GM19351 (cell line): ENCODE results near the gene STIMATE.

Source experiments
- ATAC-seq: cut with Tn5 transposase; IDR thresholded peaks from one replicate; pipeline ENCODE4 v1.9.1; 2021; ENCODE audit warnings: mild to moderate bottlenecking, moderate library complexity; ENCODE audit not compliant: unreplicated experiment

The STIMATE gene

GRCh38 chr3:52897130-52898122 lies at the start of gene STIMATE:
Gene STIMATE (minus strand): TSS chr3:52897548. CDS start chr3:52897450, 98 bp downstream.
- ATAC-seq = peak; percentile 94

GRCh38 chr3:52939600-52939999 lies 42.3 kb upstream of the STIMATE start:
- no peak for ATAC-seq

GRCh38 chr3:52934630-52935530 lies 37.5 kb upstream of the STIMATE start:
- ATAC-seq = peak; percentile 69

GRCh38 chr3:52931889-52932288 lies 34.5 kb upstream of the STIMATE start:
- no peak for ATAC-seq

GRCh38 chr3:52931328-52931727 lies 34.0 kb upstream of the STIMATE start:
- no peak for ATAC-seq

GRCh38 chr3:52930748-52931147 lies 33.4 kb upstream of the STIMATE start:
- no peak for ATAC-seq

GRCh38 chr3:52926554-52926953 lies 29.2 kb upstream of the STIMATE start:
- no peak for ATAC-seq

GRCh38 chr3:52925405-52926313 lies 28.3 kb upstream of the STIMATE start:
- no peak for ATAC-seq

- no peak for ATAC-seq
Measured at GRCh38 chr3:52923963-52924362, 26.6 kb upstream of the STIMATE start.

GRCh38 chr3:52920841-52921240 lies 23.5 kb upstream of the STIMATE start:
- no peak for ATAC-seq

- ATAC-seq = no peak
Measured at GRCh38 chr3:52917044-52917443, 19.7 kb upstream of the STIMATE start.

- no peak for ATAC-seq
Measured at GRCh38 chr3:52915294-52915693, 17.9 kb upstream of the STIMATE start.

- ATAC-seq = no peak
Measured at GRCh38 chr3:52912885-52913731, 15.8 kb upstream of the STIMATE start.

GRCh38 chr3:52910823-52911222 lies 13.5 kb upstream of the STIMATE start:
- no peak for ATAC-seq

GRCh38 chr3:52907497-52907896 lies 10.1 kb upstream of the STIMATE start:
- no peak for ATAC-seq

GRCh38 chr3:52904552-52904951 lies 7.2 kb upstream of the STIMATE start:
- ATAC-seq = no peak

- no peak for ATAC-seq
Measured at GRCh38 chr3:52904000-52904399, 6.7 kb upstream of the STIMATE start.

GRCh38 chr3:52896613-52897012 lies 735 bp downstream of the STIMATE start:
- ATAC-seq = no peak

GRCh38 chr3:52896151-52896550 lies 1.2 kb downstream of the STIMATE start:
- ATAC-seq = no peak

- ATAC-seq = no peak
Measured at GRCh38 chr3:52895418-52895817, 1.9 kb downstream of the STIMATE start.
